ENCODE measurements around the gene TMEM101. TPM values are rescaled to one million over a fixed set of nuclear protein-coding genes. Genes with fewer than 3 reads are reported as not detected.

TMEM101 gene
- total and polyA plus RNA-seq, 10 of the 15 experiments (the other 5 are each of a cell fraction or from before 2014, with no cell fraction given) = 18.4 to 72.5 (median 35.9) TPM

DNA sequence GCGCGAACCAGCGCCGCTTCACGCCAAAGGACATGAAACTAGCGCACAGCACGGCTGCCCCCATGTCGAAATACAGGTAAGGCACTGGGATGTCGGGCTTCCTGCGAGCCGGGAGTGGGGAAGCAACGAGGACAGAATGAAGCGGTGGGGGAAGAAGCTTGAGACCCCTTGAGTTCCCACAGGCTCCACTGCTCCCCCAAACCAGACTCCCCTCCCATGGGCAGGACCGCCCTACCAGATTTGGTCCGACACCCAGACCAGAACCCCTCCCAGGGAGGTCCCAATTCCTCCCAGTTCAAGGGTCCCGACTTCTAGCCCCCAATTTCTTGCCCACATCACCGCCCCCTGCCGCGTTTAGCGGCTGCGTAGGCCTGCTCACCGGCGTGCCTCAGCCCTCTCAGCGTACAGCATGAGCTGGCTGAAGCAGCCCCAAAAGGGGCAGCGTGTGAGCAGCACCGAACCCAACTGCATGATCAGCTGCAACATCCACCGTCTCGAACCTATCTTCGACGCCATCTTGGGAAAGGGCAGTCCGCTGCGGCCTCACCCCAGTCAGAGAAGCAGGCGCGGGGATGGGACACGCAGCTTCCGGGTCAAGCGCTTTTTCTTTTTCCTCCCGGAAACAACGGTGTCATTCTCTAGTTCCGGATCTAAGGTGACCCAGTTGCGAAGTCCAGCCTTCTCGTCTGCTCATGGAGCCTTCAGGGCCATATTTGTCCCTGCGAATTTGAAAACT, at the start of gene TMEM101 (continued):
- TF ChIP-seq HCFC1 (IDR thresholded peaks at IDR 0.05; ENCODE audit: low read length) (peak; percentile 99), NBN (IDR thresholded peaks at IDR 0.05) (peak; percentile 85), TCF3 (IDR thresholded peaks at IDR 0.05; ENCODE audit: borderline replicate concordance, insufficient read depth, low read depth, low read length) (no peak), ETV6 (conservative IDR thresholded peaks at IDR 0.05 in 1 of 2, IDR thresholded peaks at IDR 0.05 in 1 of 2; ENCODE audit: borderline replicate concordance in 1 of 2, low read depth in 1 of 2) (peak in 1 of 2 experiments; percentile 68; a peak in 1 of 4 replicates), CBX3 (IDR thresholded peaks at IDR 0.05; ENCODE audit: borderline replicate concordance, low read depth) (no peak), CHD1 (IDR thresholded peaks at IDR 0.05; ENCODE audit: low read depth, low read length) (no peak), RCOR1 (conservative IDR thresholded peaks at IDR 0.05; ENCODE audit: low read depth, low read length) (no peak)
- TF ChIP-seq, protein P1, sequence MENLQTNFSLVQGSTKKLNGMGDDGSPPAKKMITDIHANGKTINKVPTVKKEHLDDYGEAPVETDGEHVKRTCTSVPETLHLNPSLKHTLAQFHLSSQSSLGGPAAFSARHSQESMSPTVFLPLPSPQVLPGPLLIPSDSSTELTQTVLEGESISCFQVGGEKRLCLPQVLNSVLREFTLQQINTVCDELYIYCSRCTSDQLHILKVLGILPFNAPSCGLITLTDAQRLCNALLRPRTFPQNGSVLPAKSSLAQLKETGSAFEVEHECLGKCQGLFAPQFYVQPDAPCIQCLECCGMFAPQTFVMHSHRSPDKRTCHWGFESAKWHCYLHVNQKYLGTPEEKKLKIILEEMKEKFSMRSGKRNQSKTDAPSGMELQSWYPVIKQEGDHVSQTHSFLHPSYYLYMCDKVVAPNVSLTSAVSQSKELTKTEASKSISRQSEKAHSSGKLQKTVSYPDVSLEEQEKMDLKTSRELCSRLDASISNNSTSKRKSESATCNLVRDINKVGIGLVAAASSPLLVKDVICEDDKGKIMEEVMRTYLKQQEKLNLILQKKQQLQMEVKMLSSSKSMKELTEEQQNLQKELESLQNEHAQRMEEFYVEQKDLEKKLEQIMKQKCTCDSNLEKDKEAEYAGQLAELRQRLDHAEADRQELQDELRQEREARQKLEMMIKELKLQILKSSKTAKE (IDR thresholded peaks at IDR 0.05; ENCODE audit: low read depth, poor library complexity, severe bottlenecking) = peak; percentile 48
